Sigmoid colon (tissue), 7 donors: ENCODE results near the gene PDZD4. TPM values are rescaled to one million over a fixed set of nuclear protein-coding genes. Genes with fewer than 3 reads are reported as not detected.

Experiments
- DNase-seq: peaks from one replicate; pipeline ENCODE4 v3.0.0-alpha.2; 2019
- H3K27ac ChIP-seq, 4 donors: fragments of 200-600 bp; sonication (generic); one replicate each; pipeline ENCODE4 v1.5.1; 2016 to 2019; ENCODE audit warnings: mild to moderate bottlenecking in 1 of 4
- H3K27me3 ChIP-seq, 3 donors: fragments of 200-600 bp; sonication (generic); one replicate each; pipeline ENCODE4 v1.5.1; 2019; ENCODE audit warnings: mild to moderate bottlenecking in 1 of 3
- H3K36me3 ChIP-seq, 4 donors: fragments of 200-600 bp; sonication (generic); one replicate each; pipeline ENCODE4 v1.5.1; 2016 to 2019
- H3K4me1 ChIP-seq, 4 donors: fragments of 200-600 bp; sonication (generic); one replicate each; pipeline ENCODE4 v1.5.1; 2017 to 2019
- H3K4me3 ChIP-seq, 4 donors: fragments of 200-600 bp; sonication (generic); one replicate each; pipeline ENCODE4 v1.5.1; 2017 to 2019; ENCODE audit warnings: mild to moderate bottlenecking in 2 of 4, moderate library complexity in 1 of 4
- H3K9me3 ChIP-seq, 4 donors: fragments of 200-600 bp in 3 of 4; sonication (generic) in 3 of 4; one replicate each; pipeline versions ENCODE4 v1.5.1 to v1.6.1; 2013 to 2019
- EP300 ChIP-seq, 4 donors: sonication (generic); formaldehyde crosslinking; IDR thresholded peaks; one replicate each; pipeline ENCODE4 v1.6.1; 2017; ENCODE audit warnings: antibody characterized with exemption in 4 of 4
- POLR2A ChIP-seq, 2 donors: fragments of 450-650 bp; IDR thresholded peaks; one replicate each; pipeline ENCODE4 v1.6.1; 2016; ENCODE audit warnings: antibody characterized with exemption in 2 of 2, mild to moderate bottlenecking in 2 of 2, moderate library complexity in 2 of 2
- POLR2AphosphoS5 ChIP-seq, 4 donors: sonication (generic); formaldehyde crosslinking; IDR thresholded peaks; one replicate each; pipeline ENCODE4 v1.6.1; 2017; ENCODE audit warnings: antibody characterized with exemption in 4 of 4
- WGBS, 2 donors: extraction: QIAGEN DNeasy Blood & Tissue Kit; methylation state at CpG; one replicate each; pipeline ENCODE4 v1.1.7; 2013; 5-methylcytosine and 5-hydroxymethylcytosine counted together
- intact Hi-C: fragments of 100-400 bp; cut with DNase I; formaldehyde crosslinking; loops from one replicate; pipeline ENCODE4 v1.15.1; 2023
- polyA plus RNA-seq, 3 donors: library from polyadenylated mRNA; stranded (reverse); fragments of 200-250 nt; gene quantifications; one replicate each; pipeline ENCODE4 v1.2.3, GENCODE V29; 2013
- total RNA-seq, 4 donors: library from RNA; depleted of rRNA; stranded (reverse); fragments of >200 nt; gene quantifications; one replicate each; pipeline ENCODE4 v1.1.0, GENCODE V29; 2016
- TF ChIP-seq, protein P1 (sequence below), 4 experiments: fragments of 450-650 bp in 3 of 4; fragments of 200-600 bp in 1 of 4; IDR thresholded peaks; one replicate each; pipeline ENCODE4 v1.5.1; 2016 to 2019; ENCODE audit warnings: antibody characterized with exemption in 4 of 4, mild to moderate bottlenecking in 3 of 4, moderate library complexity in 2 of 4
- donor health status: healthy with polysubstance abuse.
- donor health status: Bipolar disorder and iron deficiency.
- donor health status: healthy.

Gene PDZD4
- total and polyA plus RNA-seq, 7 donors = 0.46 to 24.4 (median 8.6) TPM

DNA sequence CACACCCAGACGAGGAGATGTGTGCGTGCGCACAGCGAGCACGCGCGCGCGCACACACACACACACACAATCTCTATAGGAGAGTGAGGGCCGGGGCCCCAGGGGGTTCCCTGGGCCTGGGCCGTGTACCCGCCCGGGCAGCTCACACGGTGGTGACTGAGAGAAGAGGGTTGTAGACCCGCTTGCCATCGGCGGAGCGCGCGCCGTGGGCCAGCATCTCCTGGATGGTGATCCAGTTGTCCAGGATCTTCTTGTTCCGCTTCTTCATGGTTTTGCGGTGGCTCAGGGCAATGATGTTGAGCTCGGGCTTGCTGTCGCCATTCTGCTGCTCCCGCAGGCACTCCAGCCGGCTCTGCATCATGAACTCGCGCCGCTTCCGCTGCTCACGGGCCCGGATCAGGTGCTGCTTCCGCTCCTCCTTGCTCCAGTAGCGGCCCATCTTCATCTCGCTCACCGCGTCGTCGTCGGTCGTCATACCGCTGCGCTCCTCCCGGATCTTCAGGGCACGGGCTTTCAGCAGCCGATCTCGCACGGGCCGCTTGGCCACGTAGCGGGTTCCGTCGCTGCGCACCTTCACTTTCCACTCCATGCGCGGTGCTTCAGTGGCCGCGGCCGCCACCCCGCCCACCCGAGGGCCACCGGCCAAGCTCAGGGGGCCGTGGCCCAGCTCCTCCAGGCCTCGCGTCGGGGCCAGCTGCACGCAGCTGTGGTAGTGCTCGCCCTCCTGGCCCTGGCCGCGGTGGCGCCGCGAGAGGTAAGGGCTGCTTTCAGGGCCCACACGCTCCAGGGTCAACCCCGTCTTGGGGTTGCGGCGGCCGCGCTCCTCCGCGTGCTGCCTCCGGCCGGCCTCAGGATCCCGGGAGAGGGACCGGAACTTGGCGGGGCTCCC is 26.9 kb downstream of the PDZD4 start:
- whole genome bisulfite sequencing, 2 donors = 96 to 97% methylated on average over 87 of the region's 87 CpGs
- Histone ChIP-seq H3K27ac (no peak overlapping the region), H3K27me3 (no peaks in the 10 kb centered on the region), H3K4me3 (no peak overlapping the region), H3K4me1 (no peaks in the 10 kb centered on the region), H3K36me3 (peaks cover 0 to 6% (median under 1%) of the 10 kb centered on the region in 4 donors), H3K9me3 (no peaks in the 10 kb centered on the region)
- peak; percentile 48 for DNase-seq
- no peak for TF ChIP-seq POLR2A (IDR thresholded peaks at IDR 0.05)
- no peak for TF ChIP-seq EP300 (IDR thresholded peaks at IDR 0.05)
- TF ChIP-seq, protein P1, sequence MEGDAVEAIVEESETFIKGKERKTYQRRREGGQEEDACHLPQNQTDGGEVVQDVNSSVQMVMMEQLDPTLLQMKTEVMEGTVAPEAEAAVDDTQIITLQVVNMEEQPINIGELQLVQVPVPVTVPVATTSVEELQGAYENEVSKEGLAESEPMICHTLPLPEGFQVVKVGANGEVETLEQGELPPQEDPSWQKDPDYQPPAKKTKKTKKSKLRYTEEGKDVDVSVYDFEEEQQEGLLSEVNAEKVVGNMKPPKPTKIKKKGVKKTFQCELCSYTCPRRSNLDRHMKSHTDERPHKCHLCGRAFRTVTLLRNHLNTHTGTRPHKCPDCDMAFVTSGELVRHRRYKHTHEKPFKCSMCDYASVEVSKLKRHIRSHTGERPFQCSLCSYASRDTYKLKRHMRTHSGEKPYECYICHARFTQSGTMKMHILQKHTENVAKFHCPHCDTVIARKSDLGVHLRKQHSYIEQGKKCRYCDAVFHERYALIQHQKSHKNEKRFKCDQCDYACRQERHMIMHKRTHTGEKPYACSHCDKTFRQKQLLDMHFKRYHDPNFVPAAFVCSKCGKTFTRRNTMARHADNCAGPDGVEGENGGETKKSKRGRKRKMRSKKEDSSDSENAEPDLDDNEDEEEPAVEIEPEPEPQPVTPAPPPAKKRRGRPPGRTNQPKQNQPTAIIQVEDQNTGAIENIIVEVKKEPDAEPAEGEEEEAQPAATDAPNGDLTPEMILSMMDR (IDR thresholded peaks at IDR 0.05) = no peak
- no peak for TF ChIP-seq POLR2AphosphoS5 (IDR thresholded peaks at IDR 0.05)
- intact Hi-C loops = no loop called here

DNA sequence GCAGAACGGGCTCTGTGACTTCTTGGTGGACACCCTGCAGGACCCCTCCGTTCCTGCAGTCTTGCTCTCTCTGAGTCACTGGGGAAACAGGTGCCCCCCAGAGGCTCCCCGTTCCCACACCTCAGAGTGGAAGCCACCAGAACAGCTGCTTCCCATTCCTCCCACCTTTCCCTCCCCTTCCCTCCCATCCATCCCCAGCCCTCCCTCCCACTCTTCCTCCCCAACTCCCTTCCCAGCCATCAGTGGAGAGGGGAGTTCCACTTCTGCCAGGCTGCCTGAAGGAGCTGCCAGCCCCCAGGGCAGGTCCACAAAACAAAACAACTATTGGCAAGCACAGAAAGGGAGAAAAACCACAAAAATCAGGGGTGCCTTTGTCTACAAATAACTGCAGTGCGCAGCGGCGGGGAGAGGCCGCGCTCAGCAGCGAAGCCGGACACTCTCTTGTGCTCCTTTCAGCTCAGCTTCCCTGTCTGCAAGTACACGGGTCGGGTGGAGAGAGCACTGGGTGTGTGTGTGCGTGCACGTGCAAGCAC is 27.8 kb downstream of the PDZD4 start:
- TF ChIP-seq EP300 (IDR thresholded peaks at IDR 0.05) = no peak
- no peak for TF ChIP-seq POLR2AphosphoS5 (IDR thresholded peaks at IDR 0.05)
- Histone ChIP-seq H3K4me1 (no peaks in the 10 kb centered on the region), H3K9me3 (no peaks in the 10 kb centered on the region), H3K36me3 (peaks cover 0 to 14% (median 4%) of the 10 kb centered on the region in 4 donors), H3K27ac (no peak overlapping the region), H3K27me3 (no peaks in the 10 kb centered on the region), H3K4me3 (no peak overlapping the region)
- WGBS, 2 donors = 41 to 72% methylated on average over 14 of the region's 14 CpGs
- intact Hi-C loops = no loop called here
- DNase-seq = no peak

DNA sequence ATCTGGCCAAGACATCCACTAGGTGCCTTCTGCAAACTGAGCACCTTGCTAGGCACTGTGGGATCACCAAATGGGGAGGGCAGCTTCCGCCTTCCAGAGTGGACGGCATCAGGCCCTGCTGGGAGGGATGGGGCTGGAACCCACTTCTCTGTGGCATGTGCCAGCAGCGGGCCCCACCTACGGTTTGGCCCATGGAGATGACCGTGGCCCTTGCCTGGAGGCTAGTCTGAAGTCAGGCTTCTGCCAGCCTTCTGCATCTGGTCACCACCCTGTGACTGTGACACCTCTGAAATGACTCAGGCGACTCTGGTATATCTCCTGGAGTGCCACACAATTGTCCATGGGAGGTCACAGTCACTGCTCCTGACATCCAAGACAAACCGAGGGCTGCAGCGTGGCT is 28.7 kb downstream of the PDZD4 start:
- no peaks in the 10 kb centered on the region for H3K4me1 ChIP-seq
- H3K27ac ChIP-seq = no peak overlapping the region
- intact Hi-C loops = no loop called here
- WGBS, 2 donors = 91 to 93% methylated on average over 8 of the region's 8 CpGs
- H3K27me3 ChIP-seq = no peaks in the 10 kb centered on the region
- no peak for DNase-seq
- H3K4me3 ChIP-seq = no peak overlapping the region
- no peak for TF ChIP-seq EP300 (IDR thresholded peaks at IDR 0.05)
- TF ChIP-seq POLR2AphosphoS5 (IDR thresholded peaks at IDR 0.05) = no peak
- TF ChIP-seq POLR2A (IDR thresholded peaks at IDR 0.05) = no peak
- TF ChIP-seq, protein P1 (IDR thresholded peaks at IDR 0.05) = no peak
- H3K9me3 ChIP-seq = no peaks in the 10 kb centered on the region
- H3K36me3 ChIP-seq = peaks cover 0 to 22% (median 8%) of the 10 kb centered on the region in 4 donors

DNA sequence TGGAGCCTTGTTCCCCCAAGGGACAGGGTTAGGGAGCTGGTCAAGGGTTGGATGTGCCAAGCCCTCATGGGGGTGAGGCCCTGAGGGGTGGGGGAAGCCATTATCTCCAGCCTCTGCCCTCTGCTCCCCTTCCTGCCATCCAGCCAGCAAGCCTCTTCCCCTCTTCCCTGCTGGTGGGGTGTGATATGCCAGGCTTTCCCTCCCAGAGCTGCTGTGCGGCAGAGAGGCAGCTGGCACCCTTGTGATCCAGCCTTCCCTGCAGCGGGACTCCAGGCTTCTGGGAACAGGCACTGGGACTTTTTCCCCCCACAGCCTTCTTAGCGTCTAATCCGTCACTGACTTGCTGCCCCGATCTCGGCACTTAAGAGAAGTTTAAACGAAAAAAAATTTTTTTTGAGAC is 29.6 kb downstream of the PDZD4 start:
- intact Hi-C loops = no loop called here
- no peak for DNase-seq
- TF ChIP-seq, protein P1 (IDR thresholded peaks at IDR 0.05) = no peak
- no peak for TF ChIP-seq POLR2AphosphoS5 (IDR thresholded peaks at IDR 0.05)
- no peak for TF ChIP-seq EP300 (IDR thresholded peaks at IDR 0.05)
- TF ChIP-seq POLR2A (IDR thresholded peaks at IDR 0.05) = no peak
- Histone ChIP-seq H3K36me3 (peaks cover 0 to 22% (median 8%) of the 10 kb centered on the region in 4 donors), H3K4me3 (no peak overlapping the region), H3K9me3 (no peaks in the 10 kb centered on the region), H3K4me1 (peaks cover 0 to 8% (median 6%) of the 10 kb centered on the region in 4 donors), H3K27ac (no peak overlapping the region), H3K27me3 (no peaks in the 10 kb centered on the region)
- WGBS, 2 donors = 86 to 89% methylated on average over 7 of the region's 7 CpGs

DNA sequence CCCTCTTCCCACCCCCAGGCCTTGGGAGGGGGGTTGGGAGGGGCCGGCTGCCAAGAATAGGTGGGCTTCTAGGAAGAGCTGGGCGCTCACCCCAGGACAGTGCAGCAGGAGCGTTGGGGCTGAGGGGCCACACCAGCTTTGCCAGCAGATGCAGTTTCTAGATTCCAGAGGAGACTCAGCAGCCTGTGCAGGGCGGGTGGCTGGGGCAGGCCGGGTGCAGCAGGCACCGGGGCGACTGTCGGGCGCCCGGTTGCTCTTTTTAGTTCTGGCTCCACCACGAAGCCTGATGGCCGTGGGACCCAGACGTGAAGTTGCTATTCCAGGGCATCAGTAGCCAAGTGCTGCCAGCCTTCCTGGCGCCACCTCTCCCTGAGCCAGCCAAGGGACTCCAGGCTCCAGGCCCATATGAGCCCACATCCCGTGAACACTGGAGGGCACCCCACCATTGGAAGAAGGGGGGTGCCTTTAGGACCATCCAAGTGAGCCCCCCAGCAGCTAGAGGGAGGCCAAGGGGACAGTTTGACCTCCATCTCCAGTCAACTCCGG is 30.1 kb downstream of the PDZD4 start:
- Histone ChIP-seq H3K27ac (no peak overlapping the region), H3K36me3 (peaks cover 0 to 22% (median 8%) of the 10 kb centered on the region in 4 donors), H3K4me1 (peaks cover 0 to 13% (median 11%) of the 10 kb centered on the region in 4 donors), H3K9me3 (no peaks in the 10 kb centered on the region), H3K4me3 (no peak overlapping the region), H3K27me3 (no peaks in the 10 kb centered on the region)
- no peak for DNase-seq
- TF ChIP-seq, protein P1 (IDR thresholded peaks at IDR 0.05) = no peak
- TF ChIP-seq POLR2A (IDR thresholded peaks at IDR 0.05) = no peak
- TF ChIP-seq POLR2AphosphoS5 (IDR thresholded peaks at IDR 0.05) = no peak
- no peak for TF ChIP-seq EP300 (IDR thresholded peaks at IDR 0.05)
- WGBS, 2 donors = 82 to 88% methylated on average over 16 of the region's 16 CpGs
- intact Hi-C loops = no loop called here
